Urinary bladder (tissue), 4 donors: ENCODE data around the gene SH3TC2. TPM values are rescaled to one million over a fixed set of nuclear protein-coding genes. Genes with fewer than 3 reads are reported as not detected.

Experiments used
- DNase-seq: peaks from one replicate; pipeline ENCODE4 v3.0.0-alpha.2; 2015; ENCODE audit errors: extremely low spot score
- H3K27ac ChIP-seq: one replicate; pipeline ENCODE4 v1.5.1; 2013; ENCODE audit warnings: low read depth, mild to moderate bottlenecking, moderate library complexity
- H3K36me3 ChIP-seq: one replicate; pipeline ENCODE4 v1.6.1; 2013; ENCODE audit warnings: mild to moderate bottlenecking, moderate library complexity; ENCODE audit not compliant: insufficient read depth
- H3K4me1 ChIP-seq: one replicate; pipeline ENCODE4 v1.6.1; 2013; ENCODE audit warnings: mild to moderate bottlenecking, moderate library complexity; ENCODE audit not compliant: insufficient read depth
- H3K4me3 ChIP-seq: one replicate; pipeline ENCODE4 v1.5.1; 2013; ENCODE audit warnings: low read depth, low read length
- WGBS: extraction: QIAGEN DNeasy Blood & Tissue Kit; methylation state at CpG from one replicate; pipeline ENCODE4 v1.1.7; 2013; 5-methylcytosine and 5-hydroxymethylcytosine counted together
- polyA plus RNA-seq: library from polyadenylated mRNA; stranded (reverse); fragments of 200-250 nt; gene quantifications from one replicate; pipeline ENCODE4 v1.2.3, GENCODE V29; 2013
- total RNA-seq: library from RNA; depleted of rRNA; stranded (reverse); fragments of >200 nt; gene quantifications from one replicate; pipeline ENCODE4 v1.2.3, GENCODE V29; 2014
- donor health status: healthy with polysubstance abuse.
- donor health status: healthy.

SH3TC2 gene
- total and polyA plus RNA-seq, 2 donors = 0.99 to 15.1 TPM

DNA sequence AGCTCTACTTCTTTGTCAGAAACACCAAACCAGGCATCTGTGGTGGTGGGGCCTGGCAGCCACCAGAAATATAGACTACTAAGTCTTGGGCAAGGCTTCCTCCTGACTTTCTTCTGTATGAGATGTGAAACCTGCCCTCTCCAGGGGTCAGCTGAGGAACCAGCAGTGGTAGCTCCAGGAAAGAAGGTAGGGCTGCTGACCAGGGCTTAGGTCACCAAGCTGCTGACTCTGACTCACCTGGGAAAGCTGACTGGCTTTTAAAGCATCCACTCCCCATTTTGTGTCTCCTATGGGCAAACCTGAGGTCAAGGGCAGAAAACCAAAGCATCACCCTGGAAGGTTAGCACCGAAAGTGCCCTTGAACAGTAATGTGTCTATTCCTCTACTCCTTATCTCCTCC is 10.4 kb upstream of the SH3TC2 start:
- no peak for DNase-seq
- Histone ChIP-seq H3K36me3 (no peaks in the 10 kb centered on the region), H3K4me3 (no peak overlapping the region), H3K27ac (peak overlapping the region; percentile 28), H3K4me1 (no peaks in the 10 kb centered on the region)
- WGBS = 96% methylated on average over 1 of the region's 1 CpG

DNA sequence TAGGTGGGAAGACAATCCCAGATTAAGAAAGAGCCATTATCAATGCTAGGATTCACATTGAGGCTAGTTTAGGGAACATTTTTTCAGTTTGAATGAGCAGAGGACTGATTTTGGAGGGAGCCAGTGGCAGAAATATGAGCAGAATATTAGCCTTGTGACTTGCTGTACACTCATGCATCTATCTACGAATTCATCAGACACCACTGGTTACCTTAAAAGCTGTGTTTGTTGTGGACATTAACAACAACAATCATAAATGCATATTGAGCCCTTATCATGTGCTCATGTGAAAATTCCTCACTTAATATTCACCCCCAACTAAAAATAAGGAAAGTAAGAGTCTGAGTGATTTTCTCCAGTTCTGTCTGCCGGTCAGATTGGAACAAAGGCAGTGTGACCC is 9.9 kb upstream of the SH3TC2 start:
- no peak overlapping the region for H3K4me3 ChIP-seq
- H3K4me1 ChIP-seq = no peaks in the 10 kb centered on the region
- no peaks in the 10 kb centered on the region for H3K36me3 ChIP-seq
- no peak for DNase-seq
- H3K27ac ChIP-seq = no peak overlapping the region
- 79% methylated on average over 2 of the region's 2 CpGs for WGBS

DNA sequence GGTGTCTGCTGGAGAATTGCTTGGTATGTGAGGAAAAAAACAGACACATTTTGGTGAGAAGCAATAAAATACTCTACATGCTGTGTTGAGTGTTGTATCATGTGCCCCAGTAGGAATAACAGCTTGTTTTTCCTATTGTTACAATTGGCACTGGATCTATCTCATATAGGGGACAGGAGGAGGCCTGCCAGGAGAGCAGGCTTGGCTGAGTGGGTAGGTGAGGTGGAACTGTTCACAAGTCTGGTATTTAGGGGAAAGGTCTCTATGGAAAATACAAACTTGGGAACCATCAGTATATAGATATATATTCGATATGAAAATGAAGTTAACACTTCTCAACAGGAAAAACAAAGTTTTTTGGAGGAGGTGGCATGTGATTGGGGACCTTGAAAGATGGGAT is 9.5 kb upstream of the SH3TC2 start:
- H3K4me3 ChIP-seq = no peak overlapping the region
- no peaks in the 10 kb centered on the region for H3K36me3 ChIP-seq
- 76% methylated on average over 1 of the region's 1 CpG for WGBS
- no peaks in the 10 kb centered on the region for H3K4me1 ChIP-seq
- H3K27ac ChIP-seq = no peak overlapping the region
- DNase-seq = no peak

DNA sequence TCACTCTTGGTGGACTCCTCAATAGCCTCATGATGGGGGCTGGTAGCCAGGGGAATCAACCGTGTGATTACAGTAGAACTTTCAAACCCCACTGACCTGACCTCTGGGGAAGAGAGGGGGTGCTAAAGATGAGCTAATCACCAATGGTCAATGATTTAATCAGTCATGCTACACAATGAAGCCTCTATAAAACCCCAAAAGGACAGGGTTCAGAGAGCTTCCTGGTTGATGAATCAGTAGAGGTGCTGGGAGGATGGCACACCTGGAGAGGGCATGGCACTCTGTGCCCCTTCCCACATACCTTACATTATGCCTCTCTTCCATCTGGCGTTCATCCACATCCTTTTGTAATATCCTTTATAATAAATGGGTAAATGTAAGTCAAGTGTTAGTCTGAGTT is 8.9 kb upstream of the SH3TC2 start:
- Histone ChIP-seq H3K27ac (no peak overlapping the region), H3K4me1 (no peaks in the 10 kb centered on the region), H3K36me3 (no peaks in the 10 kb centered on the region), H3K4me3 (no peak overlapping the region)
- no peak for DNase-seq
- 62% methylated on average over 2 of the region's 2 CpGs for WGBS

DNA sequence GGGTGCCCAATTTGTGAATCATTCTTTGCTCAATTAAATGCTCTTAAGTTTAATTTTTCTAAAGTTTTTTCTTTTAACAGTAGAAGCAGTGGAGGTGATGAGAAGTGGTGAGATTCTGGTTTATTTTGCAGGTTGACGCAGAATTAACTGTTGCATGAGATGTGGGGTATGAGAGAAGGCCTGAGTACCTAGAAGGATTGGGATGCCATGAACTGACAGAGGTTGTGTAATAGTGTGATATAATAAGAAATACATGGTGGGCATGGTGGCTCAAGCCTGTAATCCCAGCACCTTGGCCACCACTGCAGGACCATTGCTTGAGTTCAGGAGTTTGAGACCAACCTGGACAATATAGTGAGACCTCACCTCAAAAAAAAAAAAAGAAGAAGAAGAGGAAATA is 8.4 kb upstream of the SH3TC2 start:
- Histone ChIP-seq H3K4me3 (no peak overlapping the region), H3K27ac (no peak overlapping the region), H3K4me1 (no peaks in the 10 kb centered on the region), H3K36me3 (no peaks in the 10 kb centered on the region)
- 72% methylated on average over 1 of the region's 1 CpG for WGBS
- no peak for DNase-seq

DNA sequence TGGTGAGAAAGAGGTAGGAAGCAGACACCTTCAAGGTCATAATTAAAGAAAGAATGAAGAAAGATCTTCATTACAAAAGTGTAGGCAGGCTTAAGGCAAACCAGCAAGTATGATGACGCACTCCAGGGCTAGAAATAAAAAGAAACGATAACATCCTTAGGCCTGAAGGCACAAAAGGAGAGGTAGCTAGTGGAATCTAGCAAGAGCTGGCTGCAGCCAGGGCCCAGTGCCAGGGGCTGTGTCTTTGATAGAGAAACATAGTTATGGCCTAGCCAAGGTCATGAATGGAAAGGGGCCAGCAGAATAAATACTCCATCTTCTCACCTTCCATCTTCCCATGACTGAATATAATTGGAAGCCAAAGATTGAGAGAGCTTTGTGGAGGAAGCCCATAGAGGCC is 6.8 kb upstream of the SH3TC2 start:
- Histone ChIP-seq H3K4me3 (no peak overlapping the region), H3K4me1 (no peaks in the 10 kb centered on the region), H3K27ac (no peak overlapping the region), H3K36me3 (no peaks in the 10 kb centered on the region)
- DNase-seq = no peak
- 80% methylated on average over 2 of the region's 2 CpGs for WGBS

DNA sequence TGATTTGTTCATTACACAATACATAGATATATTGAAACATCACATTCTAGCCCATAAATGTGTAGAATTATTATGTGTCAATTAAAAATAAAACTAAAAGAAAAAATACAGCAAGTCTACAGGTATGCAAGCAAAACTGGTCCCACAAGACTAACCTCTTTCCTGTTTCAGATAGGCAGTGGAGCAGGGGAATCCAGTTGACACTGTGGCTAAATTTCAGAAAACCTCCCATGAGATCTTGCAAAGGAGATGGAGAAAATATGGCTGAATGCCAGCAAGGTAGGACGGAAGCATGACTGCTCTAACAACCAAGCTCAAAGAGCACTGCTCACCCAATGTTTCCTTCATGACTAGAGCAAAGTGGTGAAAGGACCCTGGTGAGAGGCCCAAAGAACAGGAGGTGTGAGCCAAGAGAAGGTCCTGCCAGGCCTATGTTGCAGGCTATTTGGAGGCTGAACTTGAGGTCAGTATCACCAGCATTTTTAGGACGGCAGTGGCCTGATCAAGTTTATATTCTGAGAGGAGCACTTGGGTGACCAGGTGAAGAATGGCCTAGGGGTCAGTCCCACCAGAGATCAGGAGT is 1.1 kb upstream of the SH3TC2 start:
- 79% methylated on average over 2 of the region's 2 CpGs for WGBS
- Histone ChIP-seq H3K27ac (no peak overlapping the region), H3K4me1 (no peaks in the 10 kb centered on the region), H3K36me3 (no peaks in the 10 kb centered on the region), H3K4me3 (no peak overlapping the region)
- no peak for DNase-seq

DNA sequence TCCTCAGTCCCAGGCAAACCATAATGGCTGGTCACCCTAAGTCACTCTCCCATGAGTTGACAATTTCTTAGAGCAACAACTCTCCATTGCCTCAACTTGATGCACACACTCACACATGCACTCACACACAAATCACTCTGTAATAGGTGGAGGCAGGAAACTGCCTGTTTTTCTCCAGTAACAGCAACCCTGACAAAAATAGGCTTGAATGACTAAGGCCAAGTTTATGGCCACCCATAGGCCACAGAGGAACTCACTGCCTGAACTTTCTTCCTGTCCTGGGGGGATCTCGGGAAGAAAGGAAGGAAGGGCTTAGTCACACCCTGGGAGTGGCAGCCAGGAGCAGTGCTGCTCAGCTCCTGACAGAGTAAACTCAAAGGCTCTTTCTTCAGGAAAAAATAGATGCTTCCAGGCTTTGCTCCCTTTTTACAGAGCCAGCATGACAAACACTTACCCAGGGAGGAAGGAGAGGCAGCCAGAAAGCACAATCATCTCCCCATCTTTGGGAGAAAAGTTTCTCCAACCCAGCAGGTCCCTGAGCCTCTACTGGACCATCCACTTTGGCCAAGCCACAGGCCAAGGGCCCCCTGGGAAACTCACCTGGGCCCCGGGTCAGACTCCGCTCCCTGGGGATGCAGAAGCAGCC is 368 bp downstream of the SH3TC2 start:
- DNase-seq = no peak
- Histone ChIP-seq H3K4me1 (no peaks in the 10 kb centered on the region), H3K27ac (peak overlapping the region; percentile 11), H3K4me3 (no peak overlapping the region), H3K36me3 (no peaks in the 10 kb centered on the region)
- 73% methylated on average over 3 of the region's 3 CpGs for WGBS

DNA sequence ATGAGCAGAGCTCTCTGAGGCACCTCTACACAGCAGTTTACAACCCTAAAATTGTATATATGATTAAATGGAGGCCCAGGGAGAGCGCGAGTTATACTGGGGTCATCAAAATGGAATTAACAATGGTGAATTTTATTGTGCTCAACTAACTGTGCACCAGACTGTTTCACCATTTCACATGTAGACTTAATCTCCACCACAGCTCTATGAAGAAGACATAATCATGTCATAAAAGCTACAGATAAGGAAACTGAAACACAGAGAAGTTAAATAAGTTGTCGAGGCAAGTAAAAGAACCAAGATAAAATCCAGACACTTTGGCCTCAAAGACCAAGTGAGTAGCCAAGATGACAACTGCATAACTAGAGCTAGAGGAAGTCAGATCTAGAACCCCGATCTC is 1.5 kb downstream of the SH3TC2 start:
- 69% methylated on average over 4 of the region's 4 CpGs for WGBS
- Histone ChIP-seq H3K4me1 (no peaks in the 10 kb centered on the region), H3K27ac (no peak overlapping the region), H3K4me3 (no peak overlapping the region), H3K36me3 (no peaks in the 10 kb centered on the region)
- no peak for DNase-seq

DNA sequence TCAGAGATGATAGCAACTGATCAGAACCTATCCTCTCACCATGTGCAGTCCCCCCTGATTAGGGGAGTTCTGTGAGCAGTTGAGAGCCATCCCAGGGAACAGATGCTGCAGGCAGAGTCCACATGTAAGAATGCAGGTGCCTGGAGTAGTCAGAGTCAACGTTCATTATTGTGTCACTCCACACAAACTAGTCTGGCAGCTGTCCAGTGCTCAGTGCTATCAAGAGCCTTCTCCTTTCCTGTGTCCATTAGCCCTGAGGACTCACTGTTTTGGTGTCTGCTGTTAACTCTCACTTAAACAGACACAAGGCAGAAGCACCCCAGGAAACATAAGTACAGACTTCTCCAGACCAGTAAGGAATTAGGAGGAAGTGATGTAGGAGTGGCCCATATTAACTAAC is 2.5 kb downstream of the SH3TC2 start:
- H3K27ac ChIP-seq = no peak overlapping the region
- H3K36me3 ChIP-seq = no peaks in the 10 kb centered on the region
- no peaks in the 10 kb centered on the region for H3K4me1 ChIP-seq
- no peak for DNase-seq
- WGBS = 4% methylated on average over 1 of the region's 1 CpG
- no peak overlapping the region for H3K4me3 ChIP-seq

DNA sequence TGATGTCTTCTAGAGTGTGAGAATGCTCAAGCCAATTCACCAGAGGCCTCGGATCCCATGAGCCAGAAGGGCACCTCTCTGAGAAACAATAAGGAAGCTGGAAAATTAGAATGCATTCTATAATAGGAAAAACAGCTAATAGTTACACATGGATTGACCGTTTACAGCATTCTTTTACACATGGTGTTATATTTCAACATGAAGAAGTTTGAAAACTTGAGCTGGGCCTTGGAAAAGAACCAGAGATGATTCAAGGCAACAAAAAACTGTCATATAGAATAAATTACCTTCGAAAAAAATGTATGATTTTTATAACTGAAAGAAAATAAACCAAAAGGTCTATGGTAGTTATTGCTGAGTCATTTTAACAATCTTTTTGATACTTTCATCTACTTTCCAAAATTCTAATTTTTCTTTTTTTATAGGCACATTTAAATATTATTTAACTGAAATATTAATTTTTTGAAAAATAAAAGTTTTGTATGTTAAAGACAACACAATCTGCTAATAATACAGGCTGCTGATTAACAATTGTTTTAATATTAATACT is 6.2 kb downstream of the SH3TC2 start:
- Histone ChIP-seq H3K4me3 (no peak overlapping the region), H3K27ac (no peak overlapping the region), H3K4me1 (no peaks in the 10 kb centered on the region), H3K36me3 (no peaks in the 10 kb centered on the region)
- WGBS = 67% methylated on average over 3 of the region's 3 CpGs
- no peak for DNase-seq

DNA sequence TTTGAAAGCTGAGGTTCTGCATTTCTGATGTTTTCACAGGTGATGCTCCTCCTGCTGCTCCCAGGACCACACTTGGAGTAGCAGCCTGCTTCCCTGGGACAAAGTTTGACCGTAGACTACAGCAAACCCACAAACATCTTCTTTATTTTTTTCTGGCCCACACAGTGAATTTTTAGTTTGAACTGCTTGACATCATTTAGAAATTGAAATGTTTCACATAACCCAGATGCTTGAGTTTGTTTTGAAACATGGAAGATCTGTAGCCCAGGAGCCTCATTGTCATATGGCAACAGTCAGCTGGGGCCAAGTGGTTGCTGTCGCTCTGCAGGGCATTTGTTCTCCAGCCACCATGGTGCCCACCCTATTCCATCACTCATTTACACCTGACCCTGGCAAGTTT is 8.4 kb downstream of the SH3TC2 start:
- Histone ChIP-seq H3K36me3 (no peaks in the 10 kb centered on the region), H3K4me3 (no peak overlapping the region), H3K4me1 (no peaks in the 10 kb centered on the region), H3K27ac (no peak overlapping the region)
- 84% methylated on average over 2 of the region's 2 CpGs for WGBS
- DNase-seq = no peak

DNA sequence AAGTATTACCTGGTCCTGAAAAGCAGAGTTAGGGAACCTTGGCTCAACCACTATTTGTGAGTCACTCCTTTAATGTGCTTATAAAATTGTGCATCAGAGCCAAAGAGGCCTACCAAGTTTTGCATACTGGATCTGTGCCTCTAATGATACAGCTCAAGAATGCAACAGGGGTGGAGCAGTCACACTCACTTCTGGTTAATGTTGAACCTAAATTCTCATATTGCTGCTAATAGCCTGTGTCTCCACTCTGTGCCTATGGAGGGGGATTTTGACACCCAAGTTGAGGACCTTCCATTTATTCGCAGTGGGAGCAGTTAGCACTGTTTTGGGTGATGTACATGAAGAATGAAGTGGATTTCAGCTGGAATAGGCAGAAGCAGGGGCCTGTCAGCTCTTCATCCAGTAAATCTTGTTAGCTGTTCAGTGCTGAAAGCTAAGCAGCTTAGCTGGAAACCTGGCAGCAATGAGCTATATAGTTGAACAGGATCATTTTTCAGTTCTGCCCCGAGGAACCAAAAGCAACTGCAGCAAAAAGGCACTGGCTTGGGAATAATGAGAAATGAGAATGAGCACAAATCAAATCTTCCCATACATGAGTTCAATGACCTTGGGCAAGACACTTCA is 9.7 kb downstream of the SH3TC2 start:
- Histone ChIP-seq H3K4me1 (no peaks in the 10 kb centered on the region), H3K27ac (no peak overlapping the region), H3K4me3 (no peak overlapping the region), H3K36me3 (no peaks in the 10 kb centered on the region)
- WGBS = 61% methylated on average over 2 of the region's 2 CpGs
- no peak for DNase-seq

DNA sequence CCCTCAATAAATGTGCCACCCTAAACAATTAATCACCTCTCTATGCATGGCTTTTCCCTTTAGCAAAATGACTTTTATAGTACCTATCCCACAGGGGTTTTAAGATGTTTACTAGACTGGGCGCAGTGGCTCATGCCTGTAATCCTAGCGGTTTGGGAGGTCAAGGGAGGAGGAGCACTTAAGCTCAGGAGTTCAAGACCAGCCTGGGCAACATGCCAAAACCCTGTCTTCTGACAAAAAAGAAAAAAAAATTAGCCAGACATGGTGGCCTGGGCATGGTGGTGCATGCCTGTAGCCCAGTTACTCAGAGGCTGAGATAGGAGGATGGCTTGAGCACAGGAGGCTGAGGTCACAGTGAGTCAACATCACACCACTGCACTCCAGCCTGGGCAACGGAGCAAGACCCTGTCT is 13.5 kb downstream of the SH3TC2 start:
- no peak for DNase-seq
- H3K4me1 ChIP-seq = no peaks in the 10 kb centered on the region
- H3K27ac ChIP-seq = no peak overlapping the region
- H3K36me3 ChIP-seq = no peaks in the 10 kb centered on the region
- no peak overlapping the region for H3K4me3 ChIP-seq
- 59% methylated on average over 3 of the region's 3 CpGs for WGBS
